NB4 (cell line): ENCODE results near the gene MYADM.

Source experiments
- CTCF ChIP-seq: IDR thresholded peaks from one replicate; pipeline ENCODE4 v1.5.1; 2012; ENCODE audit warnings: low read depth, low read length
- MAX ChIP-seq: IDR thresholded peaks from 2 replicates; pipeline ENCODE4 v1.6.1; 2011; ENCODE audit warnings: low read depth, low read length
- MYC ChIP-seq: IDR thresholded peaks from 2 replicates; pipeline ENCODE4 v1.6.1; 2011; ENCODE audit warnings: low read depth, low read length
- POLR2A ChIP-seq: IDR thresholded peaks from 2 replicates; pipeline ENCODE4 v1.6.1; 2011; ENCODE audit warnings: mild to moderate bottlenecking; ENCODE audit not compliant: insufficient read length; ENCODE audit errors: extremely low read depth

GRCh38 chr19:53883741-53884140 is 16.1 kb downstream of the MYADM start:
- no peak for TF ChIP-seq CTCF
- no peak for TF ChIP-seq POLR2A
- no peak for TF ChIP-seq MAX
- no peak for TF ChIP-seq MYC
